ENCODE measurements around the gene CAMK4. TPM values are rescaled to one million over a fixed set of nuclear protein-coding genes. Genes with fewer than 3 reads are reported as not detected.

Gene CAMK4
- total and polyA plus RNA-seq, 2 donors (not counting 3 experiments of a cell fraction or from before 2014, with no cell fraction given), result 2.2 to 5.4 TPM

GRCh38 chr5:111198281-111198966 is 25.8 kb upstream of the CAMK4 start:
- Histone ChIP-seq H3K27ac (ENCODE audit: insufficient read depth, low read depth, low read length) (no peak overlapping the region), H3K79me2 (ENCODE audit: control insufficient read depth, insufficient read depth, low read length) (no peaks in the 10 kb centered on the region), H3K27me3 (ENCODE audit: control insufficient read depth in 2 of 2, insufficient read depth in 2 of 2, low read length in 2 of 2) (peaks cover 1 to 3% of the 10 kb centered on the region in 2 experiments), H3K4me3 (replicated peaks in 1 of 3; ENCODE audit: insufficient read depth in 1 of 3, low read depth in 1 of 3, low read length in 3 of 3) (no peak overlapping the region), H3K4me1 (ENCODE audit: control insufficient read depth, extremely low read depth, insufficient read depth, low read length) (no peaks in the 10 kb centered on the region), H2AFZ (ENCODE audit: low read depth, low read length) (no peak overlapping the region), H4K20me1 (replicated peaks; ENCODE audit: control insufficient read depth, extremely low read depth, insufficient read depth, low read length) (no peaks in the 10 kb centered on the region), H3K9ac (replicated peaks; ENCODE audit: extremely low read depth, insufficient read depth, low read length) (no peak overlapping the region), H3K4me2 (ENCODE audit: insufficient read depth, low read length) (no peak overlapping the region), H3K9me3 (replicated peaks; ENCODE audit: control insufficient read depth, insufficient read depth, low read length) (no peaks in the 10 kb centered on the region), H3K9me1 (replicated peaks; ENCODE audit: control insufficient read depth, extremely low read depth, insufficient read depth, low read length) (no peaks in the 10 kb centered on the region), H3K36me3 (ENCODE audit: control insufficient read depth in 2 of 2, extremely low read depth in 1 of 2, insufficient read depth in 2 of 2, low read length in 2 of 2) (no peaks in the 10 kb centered on the region)
- no TSS peak for BruUV-seq (replicated peaks)
- intact Hi-C loops (cut with micrococcal nuclease) (no loop called here), dilution Hi-C loops (cut with MboI; ENCODE audit: extremely low pct_ligation_motif_present, low sequenced_read_pairs) (no loop called here)
- CTCF ChIA-PET, result interaction anchor here (1.7 kb wide), 1 partner anchor 14 kb away, joined by 3 read pairs; no protein-coding TSS in a partner anchor
- POLR2A ChIA-PET, result no interaction called here
- FAIRE-seq (no peak), DNase-seq (ENCODE audit: low read depth, low spot score) (no peak)
- TF ChIP-seq JUN (IDR thresholded peaks at IDR 0.05; ENCODE audit: borderline replicate concordance, insufficient read depth, insufficient read length, low read depth), result no peak
- TF ChIP-seq MYC (IDR thresholded peaks at IDR 0.05; ENCODE audit: low read depth, low read length), result no peak
- no peak for TF ChIP-seq GATA2 (IDR thresholded peaks at IDR 0.05; ENCODE audit: insufficient read depth, insufficient read length, low read depth, low read length)
- TF ChIP-seq POLR2A (IDR thresholded peaks at IDR 0.05; ENCODE audit: low read depth, low read length), result no peak
- no peak for TF ChIP-seq POLR2AphosphoS5 (IDR thresholded peaks at IDR 0.05; ENCODE audit: insufficient read depth, low read depth, low read length)
- TF ChIP-seq CTCF (IDR thresholded peaks at IDR 0.05; ENCODE audit: extremely low read depth in 1 of 2, insufficient read depth in 1 of 2, low read depth in 1 of 2, low read length in 2 of 2), result no peak
- TF ChIP-seq EZH2 (IDR thresholded peaks at IDR 0.05; ENCODE audit: borderline replicate concordance, low read depth, low read length, severe bottlenecking), result no peak
- no peak for TF ChIP-seq FOS (IDR thresholded peaks at IDR 0.05; ENCODE audit: borderline replicate concordance, insufficient read depth, low read length)
- TF ChIP-seq MAX (IDR thresholded peaks at IDR 0.05; ENCODE audit: insufficient read depth, insufficient read length), result no peak
